Uterus (tissue), 4 donors: ENCODE results near the gene CDKAL1. TPM values are rescaled to one million over a fixed set of nuclear protein-coding genes. Genes with fewer than 3 reads are reported as not detected.

ENCODE experiments used
- DNase-seq, 2 donors: peaks; one replicate each; pipeline ENCODE4 v3.0.0-alpha.2; 2019 to 2020
- H3K27ac ChIP-seq, 2 donors: fragments of 200-600 bp; sonication (generic); 1 replicate in 1 of 2; 2 replicates in 1 of 2; pipeline ENCODE4 v1.5.1; 2016 to 2018
- H3K27me3 ChIP-seq, 2 donors: fragments of 200-600 bp; sonication (generic); one replicate each; pipeline ENCODE4 v1.5.1; 2018 to 2019; ENCODE audit warnings: control low read depth in 1 of 2
- H3K36me3 ChIP-seq, 2 donors: fragments of 200-600 bp; sonication (generic); one replicate each; pipeline ENCODE4 v1.5.1; 2019; ENCODE audit warnings: control low read depth in 1 of 2
- H3K4me1 ChIP-seq, 2 donors: fragments of 200-600 bp; sonication (generic); one replicate each; pipeline ENCODE4 v1.5.1; 2018 to 2019; ENCODE audit warnings: control low read depth in 1 of 2
- H3K4me3 ChIP-seq, 2 donors: fragments of 200-600 bp; sonication (generic); 1 replicate in 1 of 2; 2 replicates in 1 of 2; pipeline ENCODE4 v1.5.1; 2018 to 2019; ENCODE audit warnings: mild to moderate bottlenecking in 1 of 2
- H3K9me3 ChIP-seq, 2 donors: fragments of 200-600 bp; sonication (generic); one replicate each; pipeline ENCODE4 v1.5.1; 2019; ENCODE audit warnings: control low read depth in 1 of 2
- CTCF ChIP-seq, 4 experiments: fragments of 200-600 bp in 2 of 4; fragments of 450-650 bp in 2 of 4; sonication (generic) in 2 of 4; IDR thresholded peaks; one replicate each; pipeline ENCODE4 v1.5.1; 2016 to 2019; ENCODE audit warnings: antibody characterized with exemption in 4 of 4, mild to moderate bottlenecking in 2 of 4, moderate library complexity in 1 of 4
- POLR2A ChIP-seq, 2 donors: fragments of 450-650 bp; IDR thresholded peaks; one replicate each; pipeline ENCODE4 v1.6.1; 2016; ENCODE audit warnings: antibody characterized with exemption in 2 of 2, mild to moderate bottlenecking in 1 of 2, moderate library complexity in 1 of 2
- intact Hi-C: fragments of 100-400 bp; cut with DNase I; formaldehyde crosslinking; loops from one replicate; pipeline ENCODE4 v1.15.1; 2023; ENCODE audit warnings: low total_unique reads
- total RNA-seq, 4 donors: library from RNA; depleted of rRNA in 3 of 4; stranded (reverse); fragments of >200 nt in 3 of 4; gene quantifications; one replicate each; pipeline versions ENCODE4 v1.1.0 to v1.2.4, GENCODE V29; 2014 to 2023
- donor health status: DM: yes; HTN: yes; CAD: no.

The CDKAL1 gene
- total RNA-seq, 4 donors from 2014 or later = 5.0 to 51.7 (median 18.9) TPM

- H3K4me1 ChIP-seq = no peaks in the 10 kb centered on the region
- TF ChIP-seq CTCF (IDR thresholded peaks at IDR 0.05) (no peak), POLR2A (IDR thresholded peaks at IDR 0.05) (no peak)
- no peak overlapping the region for H3K4me3 ChIP-seq
Measured at GRCh38 chr6:20866036-20866435, 331.8 kb downstream of the CDKAL1 start.

GRCh38 chr6:20866935-20867703 lies 332.9 kb downstream of the CDKAL1 start:
- Histone ChIP-seq H3K9me3 (no peaks in the 10 kb centered on the region), H3K4me1 (no peaks in the 10 kb centered on the region), H3K27ac (no peak overlapping the region), H3K36me3 (no peaks in the 10 kb centered on the region), H3K27me3 (no peaks in the 10 kb centered on the region), H3K4me3 (no peak overlapping the region)
- TF ChIP-seq CTCF (IDR thresholded peaks at IDR 0.05) = no peak
- TF ChIP-seq POLR2A (IDR thresholded peaks at IDR 0.05) = no peak
- DNase-seq = no peak
- intact Hi-C loops = no loop called here

More at GRCh38 chr6:20866036-20866435, 331.8 kb downstream of the CDKAL1 start:
- no peak for DNase-seq
- no peaks in the 10 kb centered on the region for H3K27me3 ChIP-seq
- H3K9me3 ChIP-seq = no peaks in the 10 kb centered on the region
- no peak overlapping the region for H3K27ac ChIP-seq
- no peaks in the 10 kb centered on the region for H3K36me3 ChIP-seq
- intact Hi-C loops = no loop called here

GRCh38 chr6:20868397-20869096 lies 334.3 kb downstream of the CDKAL1 start:
- TF ChIP-seq POLR2A (IDR thresholded peaks at IDR 0.05) = no peak
- TF ChIP-seq CTCF (IDR thresholded peaks at IDR 0.05) = no peak
- no peak for DNase-seq
- intact Hi-C loops = no loop called here

GRCh38 chr6:20870021-20870420 lies 335.8 kb downstream of the CDKAL1 start:
- DNase-seq = no peak
- Histone ChIP-seq H3K4me3 (no peak overlapping the region), H3K36me3 (no peaks in the 10 kb centered on the region), H3K9me3 (no peaks in the 10 kb centered on the region), H3K4me1 (no peaks in the 10 kb centered on the region), H3K27me3 (no peaks in the 10 kb centered on the region), H3K27ac (no peak overlapping the region)
- intact Hi-C loops = no loop called here
- TF ChIP-seq POLR2A (IDR thresholded peaks at IDR 0.05) (no peak), CTCF (IDR thresholded peaks at IDR 0.05) (no peak)

More at GRCh38 chr6:20868397-20869096, 334.3 kb downstream of the CDKAL1 start:
- Histone ChIP-seq H3K4me1 (no peaks in the 10 kb centered on the region), H3K27me3 (no peaks in the 10 kb centered on the region), H3K36me3 (no peaks in the 10 kb centered on the region), H3K4me3 (no peak overlapping the region), H3K27ac (no peak overlapping the region), H3K9me3 (no peaks in the 10 kb centered on the region)

- TF ChIP-seq CTCF (IDR thresholded peaks at IDR 0.05) (no peak), POLR2A (IDR thresholded peaks at IDR 0.05) (no peak)
- Histone ChIP-seq H3K27me3 (no peaks in the 10 kb centered on the region), H3K27ac (no peak overlapping the region), H3K4me3 (no peak overlapping the region), H3K36me3 (no peaks in the 10 kb centered on the region), H3K4me1 (no peaks in the 10 kb centered on the region), H3K9me3 (no peaks in the 10 kb centered on the region)
- DNase-seq = no peak
- intact Hi-C loops = no loop called here
Measured at GRCh38 chr6:20870493-20870892, 336.2 kb downstream of the CDKAL1 start.
